ENCODE measurements around the gene IFI44.

Gene IFI44

DNA sequence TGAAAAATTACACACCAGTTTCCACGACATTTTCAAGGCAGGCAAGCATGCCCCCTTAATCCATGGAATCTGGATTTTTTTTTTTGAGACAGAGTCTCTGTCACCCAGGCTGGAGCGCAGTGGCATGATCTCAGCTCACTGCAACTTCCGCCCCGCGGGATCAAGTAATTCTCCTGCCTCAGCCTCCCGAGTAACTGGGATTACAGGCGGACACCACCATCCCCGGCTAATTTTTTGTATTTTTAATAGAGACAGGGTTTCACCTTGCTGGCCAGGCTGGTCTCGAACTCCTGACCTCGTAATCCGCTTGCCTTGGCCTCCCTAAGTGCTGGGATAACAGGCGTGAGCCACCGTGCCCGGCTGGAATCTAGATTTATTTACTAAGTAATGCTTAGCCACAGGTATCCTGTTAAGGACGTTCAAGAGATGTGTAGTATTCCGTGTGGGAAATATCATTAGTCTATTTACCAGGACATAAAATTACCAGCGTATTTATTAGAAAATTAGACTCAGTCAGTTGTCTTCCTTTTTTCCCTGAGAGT lies 2.5 kb downstream of the IFI44 start:
- DNase-seq = no peak

DNA sequence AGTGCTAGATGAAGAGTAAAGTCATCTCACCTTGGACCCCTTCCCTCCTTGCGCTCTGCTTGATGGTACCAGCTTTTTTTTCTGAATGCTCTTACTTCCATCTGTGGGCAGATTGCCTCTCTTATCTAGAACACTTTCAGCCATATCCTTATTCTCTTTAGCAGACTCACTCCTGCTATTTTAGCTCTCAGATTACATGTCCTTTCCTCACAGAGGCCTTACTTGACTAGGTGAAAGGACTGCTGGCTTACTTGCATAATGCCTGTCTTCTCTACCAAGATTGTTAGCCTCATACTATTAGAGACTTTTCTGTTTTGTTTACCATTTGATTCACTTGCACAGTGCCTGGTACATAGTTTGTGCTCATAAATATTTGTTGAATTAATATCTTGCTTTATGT lies 9.3 kb downstream of the IFI44 start:
- DNase-seq = no peak

DNA sequence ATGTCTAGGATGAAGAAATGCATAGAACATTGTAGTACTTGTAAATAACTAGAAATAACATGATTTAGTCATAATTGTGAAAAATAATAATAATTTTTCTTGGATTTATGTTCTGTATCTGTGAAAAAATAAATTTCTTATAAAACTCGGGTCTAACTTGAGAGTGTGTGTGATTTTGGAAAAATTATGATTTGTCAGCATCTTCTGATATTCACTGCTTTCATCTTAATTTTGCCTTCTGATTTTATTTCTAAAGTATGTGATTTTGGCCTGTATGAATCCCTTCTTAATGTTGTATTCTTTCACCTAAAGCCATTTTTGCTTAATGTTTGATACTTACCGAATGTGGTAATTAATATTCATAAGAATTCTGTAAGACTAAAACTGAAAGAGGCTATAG lies 14.3 kb downstream of the IFI44 start:
- DNase-seq = no peak

DNA sequence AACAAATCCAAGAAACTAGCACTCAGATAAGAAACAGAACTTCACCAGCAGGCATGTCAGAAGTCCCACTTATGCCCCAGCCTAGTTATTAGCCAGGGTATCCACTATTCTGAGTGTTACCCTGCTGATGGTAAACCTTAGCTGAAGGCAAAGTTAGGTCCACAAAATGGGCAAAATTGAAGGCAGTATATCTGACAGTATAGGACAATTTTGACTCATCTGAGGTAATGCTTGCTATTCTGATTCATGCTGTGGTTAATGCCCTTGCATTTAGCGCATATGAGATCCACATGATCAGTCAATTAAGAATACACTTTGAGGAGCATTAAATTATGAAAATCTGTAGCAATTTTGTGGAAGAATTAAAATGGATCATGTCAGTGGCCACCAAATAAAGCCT lies 15.1 kb downstream of the IFI44 start:
- no peak for DNase-seq

DNA sequence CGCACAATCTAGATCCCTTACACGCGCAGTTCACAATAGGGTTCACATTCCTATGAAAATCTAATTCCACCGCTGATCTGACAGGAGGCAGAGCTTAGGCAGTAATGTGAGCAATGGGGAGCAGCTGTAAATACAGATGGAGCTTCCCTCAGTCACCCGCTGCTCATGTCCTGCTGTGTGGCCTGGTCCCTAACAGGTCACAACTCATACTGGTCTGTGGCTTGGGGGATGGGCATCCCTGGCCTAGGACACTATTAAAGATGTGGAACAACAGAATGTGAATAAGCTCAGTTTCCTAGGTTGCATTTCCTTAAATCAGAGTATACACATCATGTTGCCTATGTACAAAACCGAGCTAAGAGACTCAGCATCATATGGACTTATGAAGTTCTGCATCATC lies 16.2 kb downstream of the IFI44 start:
- DNase-seq = no peak

DNA sequence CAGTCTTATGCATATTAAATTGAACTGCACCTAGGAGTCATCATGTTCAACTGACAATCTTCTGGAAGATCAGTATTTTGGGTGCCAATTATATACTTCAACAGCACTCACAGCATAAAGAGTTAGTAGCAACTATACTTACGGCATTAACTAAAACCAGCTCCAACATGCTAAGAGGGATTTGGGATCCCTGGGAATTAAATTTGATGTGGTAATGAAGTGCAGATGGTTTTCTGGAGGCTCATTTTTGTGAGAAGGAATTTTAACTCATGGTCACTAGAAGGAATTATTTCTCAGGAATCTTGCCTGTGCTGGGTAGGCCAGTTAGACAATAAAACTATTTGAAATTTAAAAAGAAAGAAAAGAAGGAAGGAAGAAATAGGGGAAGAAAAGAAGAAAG lies 18.3 kb downstream of the IFI44 start:
- DNase-seq = no peak

DNA sequence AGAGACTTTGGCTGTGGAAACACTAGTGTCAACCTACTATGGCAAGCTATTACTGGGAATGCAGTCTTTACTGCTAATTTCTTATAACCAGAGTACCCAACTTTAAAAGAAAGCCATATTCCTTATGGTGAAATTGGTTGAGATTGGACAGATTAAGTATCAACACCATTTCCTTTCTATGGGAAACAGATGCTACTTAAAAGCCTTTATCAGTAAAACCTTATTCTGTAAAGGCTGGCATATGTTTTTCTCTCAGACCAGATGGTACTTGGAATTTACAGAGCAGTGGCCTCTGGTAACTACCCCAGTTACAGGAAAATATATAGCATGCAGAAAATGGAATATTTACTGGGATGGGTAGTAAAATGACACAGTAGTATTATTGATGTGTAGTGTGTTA lies 18.8 kb downstream of the IFI44 start:
- DNase-seq = no peak

DNA sequence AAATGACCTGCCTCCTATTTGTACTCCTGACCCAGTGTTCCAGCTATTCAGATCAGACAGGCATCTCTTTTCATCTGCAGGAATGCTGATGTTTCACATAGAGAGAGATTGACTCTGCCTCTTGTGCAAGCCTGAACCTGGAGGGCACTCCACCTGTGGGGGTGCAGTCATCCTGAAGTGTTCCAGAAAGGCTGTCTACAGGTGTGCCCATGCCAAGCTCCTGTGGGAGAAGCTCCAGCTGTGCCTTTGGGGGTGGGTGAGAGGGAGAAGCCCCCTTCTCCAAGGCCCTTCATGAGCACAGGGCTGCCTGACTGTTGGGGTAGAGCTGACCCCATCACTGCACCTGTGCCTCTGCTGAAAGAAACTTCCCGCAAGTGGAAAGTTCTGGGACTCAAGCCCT lies 22.8 kb downstream of the IFI44 start:
- no peak for DNase-seq

DNA sequence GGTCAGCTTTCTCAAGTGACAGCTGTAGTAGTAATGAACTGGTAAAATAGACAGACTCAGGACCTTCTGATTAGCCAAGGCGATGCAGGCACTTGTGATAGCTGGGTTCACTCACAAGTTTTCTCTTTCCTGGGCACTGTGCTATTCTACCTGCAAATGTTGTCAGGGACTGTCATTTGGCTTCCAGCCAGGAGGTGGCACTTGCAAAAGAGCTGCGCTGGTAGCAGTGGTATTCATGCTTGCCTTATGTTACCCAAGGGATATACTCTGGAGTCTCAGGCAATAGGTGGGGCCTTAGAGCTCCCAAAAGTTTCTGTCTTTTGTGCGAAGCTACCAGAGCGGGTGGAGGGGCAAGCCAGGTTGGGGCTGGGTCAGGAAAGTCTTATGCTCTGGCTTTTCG lies 23.5 kb downstream of the IFI44 start:
- DNase-seq = no peak

DNA sequence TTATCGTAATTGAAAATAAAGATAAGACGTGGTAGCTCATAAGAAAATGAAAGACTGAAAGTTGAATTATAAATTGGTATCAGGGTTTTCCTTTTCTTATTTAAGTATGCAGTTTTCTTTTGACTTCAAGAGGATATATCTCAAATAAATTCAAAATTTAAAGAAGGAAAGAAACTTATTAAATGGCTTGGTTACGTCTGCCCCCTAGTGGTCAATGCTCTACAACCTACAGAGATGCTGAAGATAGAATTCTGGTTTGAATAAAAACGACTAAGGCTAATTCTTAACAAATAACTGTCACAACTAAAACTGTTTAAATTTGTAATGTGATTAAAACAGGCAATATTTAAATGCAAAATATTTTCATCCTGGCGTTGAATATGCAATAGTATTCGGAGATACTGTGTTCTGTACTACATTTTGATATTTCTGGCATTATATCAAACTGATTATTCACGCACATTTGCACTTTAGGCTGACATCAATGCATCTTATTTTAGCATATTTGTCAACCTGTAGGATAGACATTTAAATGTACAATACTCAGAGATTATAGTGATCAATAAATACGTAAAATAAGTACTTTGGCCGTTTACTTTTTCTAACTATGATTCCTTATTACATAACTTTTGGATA lies 26.8 kb downstream of the IFI44 start:
- no peak for DNase-seq

DNA sequence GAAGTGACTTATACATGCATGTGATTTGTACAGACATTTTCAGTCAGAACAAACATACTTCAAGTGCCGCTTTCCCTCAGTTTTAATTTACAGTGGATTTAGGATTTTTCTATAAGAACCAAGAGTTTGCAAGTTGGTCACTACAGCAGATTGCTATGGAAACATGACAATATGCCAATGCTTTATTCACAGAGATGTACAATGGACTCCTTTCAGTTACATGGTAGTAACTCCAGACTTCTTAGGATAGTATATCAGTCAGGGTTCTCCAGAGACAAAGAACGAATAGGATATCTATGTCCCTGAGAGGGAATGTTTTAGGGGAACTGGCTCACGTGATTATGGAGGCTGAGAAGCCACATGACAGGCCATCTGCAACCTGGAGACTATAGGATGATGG lies 27.4 kb downstream of the IFI44 start:
- no peak for DNase-seq

DNA sequence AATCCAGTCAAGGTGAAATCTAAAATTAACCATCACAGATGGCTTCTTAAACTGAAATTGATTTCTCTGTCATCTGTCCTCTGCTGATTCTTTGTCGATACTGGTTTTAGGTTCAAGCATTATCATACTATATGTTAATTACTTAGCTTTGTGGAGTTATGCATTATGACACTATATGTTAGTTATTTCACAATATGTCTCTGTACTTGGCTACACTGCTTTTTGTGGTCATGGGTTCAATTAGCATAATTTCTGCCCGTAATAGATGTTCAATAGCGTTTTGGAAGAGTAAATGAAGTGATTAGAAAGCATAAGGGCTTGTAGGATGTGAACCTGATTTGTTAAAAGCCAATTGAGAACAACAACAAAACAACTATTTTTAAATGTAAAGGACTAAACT lies 28.2 kb downstream of the IFI44 start:
- no peak for DNase-seq

DNA sequence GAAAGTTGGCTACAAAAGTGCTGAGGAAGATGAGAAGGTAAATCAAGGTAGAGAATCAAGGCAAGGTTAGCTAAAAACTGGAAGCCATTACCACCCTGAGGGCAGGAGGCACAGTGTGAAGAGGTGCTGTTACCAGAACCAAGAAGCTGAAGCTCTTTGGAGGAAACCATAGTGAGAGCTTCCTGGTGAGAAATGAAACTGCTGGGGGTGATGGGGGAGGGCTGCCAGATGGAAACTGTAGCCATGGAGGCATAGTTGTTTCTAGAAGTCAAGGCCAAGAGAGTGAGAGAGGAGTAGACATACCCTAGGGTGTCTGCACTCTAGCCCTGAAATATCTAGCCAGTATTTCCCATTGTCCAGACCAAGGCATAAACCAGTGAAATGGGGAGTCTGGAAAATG lies 28.7 kb downstream of the IFI44 start:
- no peak for DNase-seq

DNA sequence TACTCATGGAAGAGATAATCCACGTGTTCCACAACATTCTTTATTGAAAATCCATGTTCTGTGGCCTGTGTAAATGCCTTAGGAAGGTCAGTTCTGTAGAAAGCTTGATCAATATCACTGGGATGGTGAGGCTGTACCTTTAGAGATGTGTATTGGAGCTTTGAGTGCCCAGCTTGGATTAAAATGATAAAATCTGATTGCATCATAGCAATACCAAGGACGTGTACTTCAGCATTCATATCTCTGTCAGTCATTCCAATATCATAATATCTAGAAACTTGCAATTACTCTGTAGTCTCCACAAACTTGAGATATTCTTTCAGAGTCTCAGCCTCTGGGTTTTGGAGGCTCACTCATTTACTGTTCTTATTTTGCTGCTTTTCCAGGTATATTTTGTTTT lies 31.6 kb downstream of the IFI44 start:
- DNase-seq = no peak

DNA sequence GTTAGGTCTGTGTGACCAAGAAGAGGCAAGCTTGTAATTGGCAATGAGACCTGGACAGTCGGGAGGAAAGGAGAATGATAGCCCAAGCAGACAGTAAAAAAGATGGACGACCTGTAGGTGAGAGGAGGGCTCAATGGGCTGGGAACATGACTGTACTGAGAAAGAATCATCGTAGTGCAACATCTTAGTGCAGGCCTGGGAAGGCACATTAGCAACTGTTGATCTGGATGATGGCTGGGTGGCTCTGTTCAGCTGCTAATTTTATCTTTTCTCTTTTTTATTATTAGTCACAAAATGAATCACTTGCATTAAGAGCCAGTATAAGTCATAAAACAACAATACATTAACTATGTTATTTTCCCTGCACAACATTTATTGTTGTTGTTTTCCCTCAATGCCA lies 32.9 kb downstream of the IFI44 start:
- DNase-seq = no peak

DNA sequence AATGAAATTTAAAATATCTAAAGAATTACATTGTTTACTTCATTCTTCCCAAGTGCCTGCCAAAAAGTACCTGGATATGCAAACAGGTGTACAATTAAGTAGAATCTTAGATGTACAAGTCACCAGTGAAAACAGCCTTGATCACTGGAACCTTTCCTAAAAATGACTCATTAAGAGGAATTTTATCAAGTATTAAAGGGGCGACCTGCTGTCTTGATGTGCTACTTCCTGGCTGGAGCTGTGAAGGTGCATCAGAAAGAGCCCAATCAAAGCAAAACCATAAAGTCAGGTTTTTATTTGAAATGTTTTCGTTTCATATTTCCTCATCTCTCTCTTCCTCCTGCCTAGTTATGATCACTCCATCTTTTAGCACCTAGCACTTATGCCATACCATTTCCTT lies 33.4 kb downstream of the IFI44 start:
- DNase-seq = no peak

DNA sequence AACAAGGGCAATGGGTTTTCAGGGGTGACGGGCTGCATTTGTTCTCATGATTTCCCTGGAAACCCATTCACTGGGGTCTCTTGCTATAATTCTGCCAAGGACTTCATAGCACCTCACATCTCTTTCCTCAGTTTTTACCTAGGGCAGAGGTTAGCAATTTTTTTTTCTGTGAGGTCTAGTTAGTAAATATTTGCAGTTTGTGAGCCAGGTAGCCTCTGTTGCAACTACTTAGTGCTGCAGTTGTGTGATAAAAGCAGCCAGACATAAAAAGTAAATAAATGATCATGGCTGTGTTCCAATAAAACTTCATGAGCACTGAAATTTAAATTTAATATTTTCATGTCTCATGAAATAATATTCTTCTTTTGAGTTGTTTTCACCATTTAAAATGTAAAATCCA lies 37.7 kb downstream of the IFI44 start:
- no peak for DNase-seq

DNA sequence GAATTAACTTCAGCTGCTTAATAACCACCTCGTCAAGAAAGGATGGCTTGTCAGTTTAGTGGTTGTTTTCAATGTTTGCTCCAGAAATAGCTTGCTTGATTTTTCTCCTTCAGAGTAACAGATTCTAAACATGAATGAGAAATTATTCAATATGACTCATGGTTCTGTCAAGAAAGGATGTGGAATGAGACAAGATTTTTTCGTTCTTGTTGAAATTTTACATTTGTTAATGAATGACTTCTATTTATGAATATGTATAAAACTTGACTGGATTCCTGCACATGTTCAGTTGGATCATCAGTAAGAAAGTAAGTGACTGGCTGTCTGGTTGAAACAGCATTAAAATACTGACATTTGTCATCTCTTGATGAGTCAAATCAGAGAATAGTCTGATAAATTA lies 38.3 kb downstream of the IFI44 start:
- DNase-seq = no peak

DNA sequence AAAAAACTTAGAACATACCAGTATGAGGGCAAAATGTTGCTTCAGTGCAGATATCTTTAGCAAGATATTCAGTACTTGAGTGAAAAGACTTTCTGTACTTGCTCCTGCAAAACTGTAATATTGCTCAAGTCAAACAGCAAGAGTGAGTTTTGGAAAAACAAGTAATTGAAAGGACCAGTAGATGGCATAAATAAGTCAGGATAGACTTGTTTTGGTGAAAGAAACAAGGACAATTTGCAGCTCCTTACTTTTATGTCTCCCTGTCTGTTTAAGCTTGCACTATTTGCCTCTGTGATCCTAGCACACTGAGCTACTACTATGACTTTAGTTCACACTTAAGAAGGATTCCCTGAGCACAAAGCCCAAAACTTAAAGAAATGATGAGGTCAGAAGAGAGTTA lies 39.1 kb downstream of the IFI44 start:
- no peak for DNase-seq

DNA sequence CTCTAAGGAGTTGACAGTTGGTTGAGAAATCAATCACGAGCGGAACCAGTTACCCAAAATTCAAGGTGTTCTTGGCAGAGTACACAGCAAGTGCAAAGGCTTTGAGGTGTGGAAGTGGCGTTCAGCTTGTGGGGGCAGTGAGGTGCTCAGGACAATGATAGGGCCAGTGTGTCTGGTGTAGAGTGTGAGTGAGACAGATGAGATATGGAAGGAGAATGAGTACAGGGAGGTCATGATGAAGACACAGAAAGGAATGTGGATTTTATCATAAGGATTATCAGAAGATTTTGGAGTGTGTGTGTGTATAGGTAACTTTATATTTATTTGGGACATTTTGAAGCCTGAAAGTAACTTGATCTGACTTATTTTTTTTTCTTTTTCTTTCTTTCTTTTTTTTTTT lies 40.9 kb downstream of the IFI44 start:
- DNase-seq = no peak

DNA sequence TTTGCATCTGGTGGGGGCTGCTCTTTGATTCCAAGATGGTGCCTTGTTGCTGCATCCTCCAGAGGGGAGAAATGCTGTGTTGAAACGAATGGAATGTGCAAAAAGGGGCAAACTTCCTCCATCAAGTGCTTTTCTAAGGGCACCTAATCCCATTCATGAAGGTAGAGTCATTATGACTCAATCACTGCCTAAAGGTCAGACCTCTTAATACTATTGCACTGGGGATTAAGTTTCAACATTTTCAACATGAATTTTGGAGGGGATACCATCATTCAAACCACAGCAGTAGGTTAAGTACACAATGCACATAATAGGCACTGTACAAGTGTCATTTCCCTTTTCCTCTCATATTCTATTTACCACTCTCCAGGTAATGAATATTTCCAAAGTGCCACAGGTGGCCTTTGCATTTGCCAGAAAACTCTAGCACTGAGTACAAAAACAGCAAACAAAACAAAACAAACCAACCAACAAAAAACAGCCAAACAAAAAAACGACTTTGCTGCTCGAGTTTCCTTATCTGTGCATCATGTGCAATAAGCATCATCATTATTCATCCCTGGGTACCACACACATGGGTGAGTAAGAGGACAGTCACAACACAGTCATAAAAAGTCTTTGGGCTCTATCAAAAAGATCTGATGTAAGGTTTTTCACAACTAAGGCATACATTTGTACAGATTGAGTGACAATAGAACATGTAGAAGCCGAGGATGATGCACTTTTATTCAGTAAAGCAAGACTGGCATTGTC lies 42.5 kb downstream of the IFI44 start:
- DNase-seq = no peak

DNA sequence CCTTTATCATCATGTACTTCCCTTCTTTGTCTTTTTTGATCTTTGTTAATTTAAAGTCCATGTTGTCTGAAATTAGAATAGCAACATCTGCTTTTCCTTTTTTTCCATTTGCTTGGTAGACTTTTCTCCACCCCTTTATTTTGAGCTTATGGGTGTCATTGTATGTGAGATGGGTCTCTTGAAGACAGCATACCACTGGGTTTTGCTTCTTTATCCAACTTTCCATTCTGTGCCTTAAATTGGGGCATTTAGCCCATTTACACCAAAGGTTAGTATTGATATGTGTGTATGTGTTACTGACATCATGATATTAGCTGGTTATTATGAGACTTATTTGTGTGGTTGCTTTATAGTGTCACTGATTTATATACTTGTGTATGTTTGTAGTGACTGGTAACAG lies 50.2 kb downstream of the IFI44 start:
- no peak for DNase-seq

DNA sequence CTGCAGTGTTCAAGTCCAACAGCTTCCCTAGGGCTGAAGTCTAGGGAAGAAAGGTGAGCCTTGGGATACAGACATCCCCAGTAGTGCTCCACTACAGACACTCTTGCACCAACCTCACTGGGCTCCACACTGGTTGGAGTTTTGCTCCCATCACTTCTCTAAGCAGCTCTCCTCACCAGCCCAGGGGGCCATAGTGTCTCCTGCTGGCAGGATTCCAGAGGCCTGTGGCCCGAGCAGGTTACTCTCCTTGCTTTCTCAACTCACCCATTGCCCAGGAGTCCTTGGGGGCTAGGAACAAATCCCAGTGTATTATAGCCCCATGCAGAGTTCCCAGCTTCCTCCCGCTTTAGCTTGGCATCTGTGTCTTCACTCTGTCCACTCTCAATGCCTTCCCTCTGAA lies 52.8 kb downstream of the IFI44 start:
- no peak for DNase-seq

DNA sequence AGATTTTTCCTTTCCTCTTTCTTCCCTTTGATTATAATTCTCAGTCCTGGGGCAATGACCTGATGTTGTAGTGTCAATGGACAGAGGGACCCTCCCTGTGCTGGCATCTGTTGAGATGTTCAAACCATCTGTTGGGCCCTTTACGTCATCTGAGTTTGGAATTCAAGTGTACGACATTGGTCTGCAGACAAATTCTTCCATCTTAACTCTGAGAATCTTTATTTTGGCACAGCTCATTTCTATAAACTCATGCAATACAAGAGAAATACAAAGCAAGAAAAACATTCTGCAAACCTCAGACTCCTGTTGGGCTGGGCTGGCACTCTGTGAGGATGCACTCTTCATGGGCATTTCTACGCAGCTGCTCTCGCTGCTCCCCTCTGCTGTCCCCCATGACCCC lies 54.2 kb downstream of the IFI44 start:
- no peak for DNase-seq

DNA sequence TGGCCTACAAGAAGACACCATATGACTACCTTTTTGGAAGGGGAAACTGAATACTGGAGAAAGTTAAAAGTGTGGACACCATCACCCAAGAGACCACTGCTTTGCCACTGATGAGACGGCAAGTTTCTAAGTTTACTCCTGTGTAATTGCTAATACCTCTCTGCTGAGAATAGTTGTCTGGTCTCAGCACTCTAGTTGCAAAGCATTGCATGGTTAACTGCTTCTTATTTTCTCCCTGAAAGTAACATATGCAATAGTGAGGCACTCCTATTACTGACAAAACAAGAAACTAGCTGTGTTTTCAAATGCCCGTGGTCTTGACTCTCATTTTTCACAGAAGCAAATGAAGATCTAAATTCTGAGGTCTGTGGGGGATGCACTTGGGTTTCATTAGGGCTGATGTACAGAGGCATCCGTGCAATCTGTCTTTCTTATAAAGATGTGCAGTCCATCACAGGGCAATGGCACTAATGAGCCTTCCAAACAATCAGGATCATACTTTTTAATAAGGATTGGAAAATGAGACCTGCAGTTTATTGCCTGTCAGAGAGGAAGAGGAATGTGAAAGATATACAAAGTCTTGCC lies 62.9 kb downstream of the IFI44 start:
- no peak for DNase-seq
